Heart left ventricle (tissue), 13 donors: ENCODE data around the gene SGK2.

ENCODE experiments used
- POLR2A ChIP-seq, 2 donors: fragments of 450-650 bp; IDR thresholded peaks; one replicate each; pipeline ENCODE4 v1.6.1; 2017; ENCODE audit warnings: antibody characterized with exemption in 2 of 2, mild to moderate bottlenecking in 2 of 2, moderate library complexity in 2 of 2
- TF ChIP-seq, protein P1 (sequence below), 12 donors: fragments of 200-600 bp; sonication (generic) in 4 of 12; IDR thresholded peaks; one replicate each; pipeline versions ENCODE4 v1.5.0 to v1.8.0; 2018 to 2022; ENCODE audit warnings: antibody characterized with exemption in 12 of 12, mild to moderate bottlenecking in 5 of 12
- donor health status: ischemic (EF 13 %, LVEDD 7.1; RV severe dilation, severe dysfunction).
- donor health status: DM: no; HTN: yes; CAD: no.
- donor health status: DM: no; HTN: no; CAD: no.
- donor health status: ischemic (EF 25% LVEDD 6.9; RV normal size, moderate dysfunction).
- donor health status: ischemic (EF 25% LVEDD 5.7; RV mildly dilated, moderate dysfunction).
- donor health status: ischemic (EF 35%, LVEDD 5.7; RV mildly dilated, moderate dysfunction).
- donor health status: nonischemic (EF 11% LVEDD 7.7; RV severe dilation, severe dysfunction).
- donor health status: DM: yes; HTN: yes; CAD: no.
- donor health status: PGD.
- donor health status: ischemic (EF 29% LVEDD 5.4; RV normal size, mild dysfunction).
- donor health status: nonischemic (EF 23%, LVEDD 6.1; RV moderate dilation, normal function).

DNA sequence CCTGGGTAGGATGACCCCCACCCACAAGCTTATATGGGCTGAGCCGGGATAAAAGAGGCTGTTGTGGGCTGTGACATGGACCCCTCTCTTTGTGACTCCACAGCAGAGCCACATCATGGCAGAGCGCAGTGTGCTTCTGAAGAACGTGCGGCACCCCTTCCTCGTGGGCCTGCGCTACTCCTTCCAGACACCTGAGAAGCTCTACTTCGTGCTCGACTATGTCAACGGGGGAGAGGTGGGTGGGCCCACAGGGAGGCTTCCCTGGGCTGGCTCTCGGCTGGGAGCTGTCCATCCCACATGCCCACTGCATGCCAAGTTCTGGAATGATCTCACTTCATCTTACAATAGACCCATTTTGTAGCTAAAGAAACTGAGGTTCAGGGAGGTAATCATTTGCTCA is 10.5 kb downstream of the SGK2 start:
- TF ChIP-seq, protein P1, sequence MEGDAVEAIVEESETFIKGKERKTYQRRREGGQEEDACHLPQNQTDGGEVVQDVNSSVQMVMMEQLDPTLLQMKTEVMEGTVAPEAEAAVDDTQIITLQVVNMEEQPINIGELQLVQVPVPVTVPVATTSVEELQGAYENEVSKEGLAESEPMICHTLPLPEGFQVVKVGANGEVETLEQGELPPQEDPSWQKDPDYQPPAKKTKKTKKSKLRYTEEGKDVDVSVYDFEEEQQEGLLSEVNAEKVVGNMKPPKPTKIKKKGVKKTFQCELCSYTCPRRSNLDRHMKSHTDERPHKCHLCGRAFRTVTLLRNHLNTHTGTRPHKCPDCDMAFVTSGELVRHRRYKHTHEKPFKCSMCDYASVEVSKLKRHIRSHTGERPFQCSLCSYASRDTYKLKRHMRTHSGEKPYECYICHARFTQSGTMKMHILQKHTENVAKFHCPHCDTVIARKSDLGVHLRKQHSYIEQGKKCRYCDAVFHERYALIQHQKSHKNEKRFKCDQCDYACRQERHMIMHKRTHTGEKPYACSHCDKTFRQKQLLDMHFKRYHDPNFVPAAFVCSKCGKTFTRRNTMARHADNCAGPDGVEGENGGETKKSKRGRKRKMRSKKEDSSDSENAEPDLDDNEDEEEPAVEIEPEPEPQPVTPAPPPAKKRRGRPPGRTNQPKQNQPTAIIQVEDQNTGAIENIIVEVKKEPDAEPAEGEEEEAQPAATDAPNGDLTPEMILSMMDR (IDR thresholded peaks at IDR 0.05) = no peak
- no peak for TF ChIP-seq POLR2A (IDR thresholded peaks at IDR 0.05)
